ENCODE results near the gene ZDHHC24. TPM values are rescaled to one million over a fixed set of nuclear protein-coding genes. Genes with fewer than 3 reads are reported as not detected.

ZDHHC24 gene
- total RNA-seq, 1 experiment from 2014 or later: 19.4 TPM

- Histone ChIP-seq H3F3A (ENCODE audit: insufficient read depth, low read depth) (0 out of 2 replicates have a peak, but pooled peaks cover 4% of the 10 kb centered on the region), H3K27ac (no peak overlapping the region), H3K79me2 (ENCODE audit: low read depth) (no peaks in the 10 kb centered on the region), H3K27me3 (ENCODE audit: insufficient read depth, low read depth) (no peaks in the 10 kb centered on the region), H3K4me1 (replicated peaks; ENCODE audit: insufficient read depth) (no peaks in the 10 kb centered on the region), H2AFZ (no peak overlapping the region), H4K20me1 (ENCODE audit: insufficient read depth) (0 out of 2 replicates have a peak, but pooled peaks cover 4% of the 10 kb centered on the region), H3K9me2 (ENCODE audit: insufficient read depth) (no peaks in the 10 kb centered on the region), H3K4me2 (no peak overlapping the region), H3K36me3 (ENCODE audit: low read depth) (no peaks in the 10 kb centered on the region; the same call in 1 of the 2 replicates), H3K9me3 (ENCODE audit: insufficient read depth, low read depth) (no peaks in the 10 kb centered on the region), H3K4me3 (no peak overlapping the region)
- DNase-seq: no peak
- TF ChIP-seq, protein P1, sequence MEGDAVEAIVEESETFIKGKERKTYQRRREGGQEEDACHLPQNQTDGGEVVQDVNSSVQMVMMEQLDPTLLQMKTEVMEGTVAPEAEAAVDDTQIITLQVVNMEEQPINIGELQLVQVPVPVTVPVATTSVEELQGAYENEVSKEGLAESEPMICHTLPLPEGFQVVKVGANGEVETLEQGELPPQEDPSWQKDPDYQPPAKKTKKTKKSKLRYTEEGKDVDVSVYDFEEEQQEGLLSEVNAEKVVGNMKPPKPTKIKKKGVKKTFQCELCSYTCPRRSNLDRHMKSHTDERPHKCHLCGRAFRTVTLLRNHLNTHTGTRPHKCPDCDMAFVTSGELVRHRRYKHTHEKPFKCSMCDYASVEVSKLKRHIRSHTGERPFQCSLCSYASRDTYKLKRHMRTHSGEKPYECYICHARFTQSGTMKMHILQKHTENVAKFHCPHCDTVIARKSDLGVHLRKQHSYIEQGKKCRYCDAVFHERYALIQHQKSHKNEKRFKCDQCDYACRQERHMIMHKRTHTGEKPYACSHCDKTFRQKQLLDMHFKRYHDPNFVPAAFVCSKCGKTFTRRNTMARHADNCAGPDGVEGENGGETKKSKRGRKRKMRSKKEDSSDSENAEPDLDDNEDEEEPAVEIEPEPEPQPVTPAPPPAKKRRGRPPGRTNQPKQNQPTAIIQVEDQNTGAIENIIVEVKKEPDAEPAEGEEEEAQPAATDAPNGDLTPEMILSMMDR (conservative IDR thresholded peaks at IDR 0.05): peak; percentile 54
- no peak for TF ChIP-seq EZH2 (IDR thresholded peaks at IDR 0.05; ENCODE audit: low read depth)
- intact Hi-C loops (cut with micrococcal nuclease; ENCODE audit: unreplicated experiment): no loop called here
- CTCF ChIA-PET: no interaction called here
- POLR2A ChIA-PET (ENCODE audit: unreplicated experiment): interaction anchor here (0.6 kb wide), 1 partner anchor 17 kb away, joined by 5 read pairs; no protein-coding TSS in a partner anchor
- no TSS peak for BruUV-seq (replicated peaks)
These were observed 50.4 kb downstream of the ZDHHC24 start for GRCh38 chr11:66495401-66495854.

GRCh38 chr11:66494935-66495334, 50.9 kb downstream of the ZDHHC24 start:
- no peak overlapping the region for H2AFZ ChIP-seq
- ChIA-PET POLR2A (ENCODE audit: unreplicated experiment) (interaction anchor here (0.6 kb wide), 1 partner anchor 16 kb away, joined by 5 read pairs; no protein-coding TSS in a partner anchor), CTCF (no interaction called here)
- no peaks in the 10 kb centered on the region for H3K9me3 ChIP-seq (ENCODE audit: insufficient read depth, low read depth)
- H3F3A ChIP-seq (ENCODE audit: insufficient read depth, low read depth): 0 out of 2 replicates have a peak, but pooled peaks cover 4% of the 10 kb centered on the region
- H3K27ac ChIP-seq: no peak overlapping the region
- no peak overlapping the region for H3K4me2 ChIP-seq
- no peaks in the 10 kb centered on the region for H3K4me1 ChIP-seq (replicated peaks; ENCODE audit: insufficient read depth)
- no peaks in the 10 kb centered on the region; the same call in 1 of the 2 replicates for H3K36me3 ChIP-seq (ENCODE audit: low read depth)
- no peak for TF ChIP-seq EZH2 (IDR thresholded peaks at IDR 0.05; ENCODE audit: low read depth)
- TF ChIP-seq, protein P1 (conservative IDR thresholded peaks at IDR 0.05): no peak
- no peaks in the 10 kb centered on the region for H3K9me2 ChIP-seq (ENCODE audit: insufficient read depth)
- H3K4me3 ChIP-seq: no peak overlapping the region
- H4K20me1 ChIP-seq (ENCODE audit: insufficient read depth): 0 out of 2 replicates have a peak, but pooled peaks cover 4% of the 10 kb centered on the region
- no peaks in the 10 kb centered on the region for H3K27me3 ChIP-seq (ENCODE audit: insufficient read depth, low read depth)
- no peaks in the 10 kb centered on the region for H3K79me2 ChIP-seq (ENCODE audit: low read depth)
- no peak for DNase-seq
- BruUV-seq (replicated peaks): no TSS peak
- intact Hi-C loops (cut with micrococcal nuclease; ENCODE audit: unreplicated experiment): no loop called here

- Histone ChIP-seq H3K79me2 (ENCODE audit: low read depth) (no peaks in the 10 kb centered on the region), H3K9me3 (ENCODE audit: insufficient read depth, low read depth) (no peaks in the 10 kb centered on the region), H3K4me2 (no peak overlapping the region), H3K4me1 (replicated peaks; ENCODE audit: insufficient read depth) (no peaks in the 10 kb centered on the region), H3F3A (ENCODE audit: insufficient read depth, low read depth) (0 out of 2 replicates have a peak, but pooled peaks cover 4% of the 10 kb centered on the region), H3K27ac (no peak overlapping the region), H3K9me2 (ENCODE audit: insufficient read depth) (no peaks in the 10 kb centered on the region), H2AFZ (no peak overlapping the region), H3K27me3 (ENCODE audit: insufficient read depth, low read depth) (no peaks in the 10 kb centered on the region), H3K36me3 (ENCODE audit: low read depth) (no peaks in the 10 kb centered on the region; the same call in 1 of the 2 replicates), H3K4me3 (no peak overlapping the region), H4K20me1 (ENCODE audit: insufficient read depth) (0 out of 2 replicates have a peak, but pooled peaks cover 4% of the 10 kb centered on the region)
- intact Hi-C loops (cut with micrococcal nuclease; ENCODE audit: unreplicated experiment): no loop called here
- ChIA-PET CTCF (no interaction called here), POLR2A (ENCODE audit: unreplicated experiment) (no interaction called here)
- TF ChIP-seq, protein P1 (conservative IDR thresholded peaks at IDR 0.05): no peak
- TF ChIP-seq EZH2 (IDR thresholded peaks at IDR 0.05; ENCODE audit: low read depth): no peak
- no TSS peak for BruUV-seq (replicated peaks)
- no peak for DNase-seq
These were observed 51.4 kb downstream of the ZDHHC24 start for GRCh38 chr11:66494458-66494857.
